Jurkat, Clone E6-1 (cell line): ENCODE measurements around the gene AGBL4.
"Not testable (repeated sequence)": the region's sequence is repeated elsewhere in the genome, so short reads cannot be mapped to it uniquely, and the experiment has no call there.

Experiments
- DNase-seq: peaks from one replicate; pipeline ENCODE4 v3.0.0-alpha.2; 2011; ENCODE audit warnings: low read depth, low spot score
- H3K4me3 ChIP-seq: 2 replicates; pipeline ENCODE4 v1.5.1; 2011; ENCODE audit warnings: mild to moderate bottlenecking, low read length, control low read depth, moderate library complexity

The AGBL4 gene

DNA sequence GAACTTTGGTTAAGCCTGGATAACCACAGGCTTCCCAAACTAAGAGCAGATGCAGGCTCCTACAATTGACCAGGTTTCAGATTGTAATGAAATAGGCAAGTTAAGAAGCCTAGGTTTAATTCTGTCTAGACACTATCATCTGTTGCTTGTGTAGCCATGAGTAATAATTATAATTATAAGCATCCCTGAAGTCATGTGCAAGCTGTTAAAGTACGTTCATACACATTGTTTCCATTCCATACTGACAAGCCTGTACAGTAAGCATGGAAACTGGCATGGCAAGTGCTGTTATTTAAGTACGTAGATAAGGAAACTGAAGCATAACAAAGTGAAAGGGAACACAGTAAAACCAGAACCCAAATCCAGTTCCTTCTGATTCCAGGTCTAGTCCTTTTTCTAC, 689.8 kb downstream of the AGBL4 start:
- H3K4me3 ChIP-seq: no peak overlapping the region
- DNase-seq: no peak

DNA sequence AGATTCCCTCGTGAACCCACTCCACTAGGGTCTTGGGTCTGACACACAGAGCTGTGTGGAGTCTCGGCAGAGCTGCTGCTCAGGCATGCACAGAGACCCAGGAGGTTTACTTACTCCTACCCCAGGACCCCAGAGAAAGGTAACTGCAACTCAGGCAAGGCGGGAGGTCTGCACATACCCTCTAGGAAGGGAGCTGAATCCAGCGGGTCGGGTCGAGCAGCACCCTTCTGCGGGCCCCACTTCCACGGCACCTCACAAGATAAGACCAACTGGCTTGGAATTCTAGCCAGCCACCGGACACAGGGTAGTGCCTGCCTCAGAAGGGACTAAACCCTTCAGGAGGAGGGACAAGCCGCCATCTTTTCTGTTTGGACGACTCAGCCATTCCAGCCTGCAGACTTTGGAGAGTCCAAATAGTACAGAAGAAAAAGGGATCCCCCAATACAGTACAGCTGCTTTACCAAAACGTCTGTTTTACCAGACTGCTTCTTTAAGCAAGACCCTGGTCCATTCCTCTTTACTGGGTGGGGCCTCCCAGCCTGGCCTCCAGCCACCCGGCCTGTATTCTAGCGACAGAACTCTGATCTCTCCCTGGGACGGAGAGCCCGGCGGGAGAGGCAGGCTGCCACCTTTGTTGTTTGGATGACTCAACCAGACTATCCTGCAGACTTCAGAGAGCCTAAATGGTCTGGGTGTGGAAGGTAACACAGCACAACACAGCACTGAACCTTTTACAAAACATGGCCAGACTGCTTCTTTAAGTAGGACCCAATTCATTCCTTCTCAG, 692.5 kb downstream of the AGBL4 start:
- H3K4me3 ChIP-seq: no peak overlapping the region
- no peak for DNase-seq

DNA sequence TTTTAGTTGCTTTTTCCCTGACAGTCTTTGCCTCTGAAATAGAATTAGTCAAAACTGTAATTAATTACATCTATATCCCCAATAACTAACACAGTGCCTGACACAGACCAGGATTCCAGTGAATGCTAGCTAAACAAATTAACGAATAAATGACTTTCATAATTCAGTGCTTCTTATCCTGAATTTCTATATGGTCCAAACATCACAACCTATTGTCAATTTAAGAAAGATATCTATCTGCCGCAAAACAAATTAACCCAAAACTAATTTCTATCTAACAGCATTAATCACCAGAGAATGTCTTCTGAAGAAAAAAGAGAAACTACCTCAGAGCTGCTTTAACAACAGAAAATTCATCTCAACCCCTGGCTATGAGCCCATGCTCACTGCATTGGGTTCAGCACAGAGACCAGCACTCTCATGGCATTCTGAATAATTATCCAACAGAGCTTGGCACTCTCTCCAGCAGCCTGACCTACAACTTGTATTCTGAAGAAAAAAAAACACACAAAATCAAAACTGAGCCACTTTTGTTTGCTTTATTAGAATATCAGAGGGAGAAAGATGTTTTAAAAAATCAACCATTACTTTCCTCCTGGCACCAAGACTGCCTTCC, 699.7 kb downstream of the AGBL4 start:
- DNase-seq: no peak
- H3K4me3 ChIP-seq: no peak overlapping the region

GRCh38 chr1:49320493-49320892, 703.3 kb downstream of the AGBL4 start:
- not testable (repeated sequence) for DNase-seq, H3K4me3 ChIP-seq

GRCh38 chr1:49319426-49319963, 704.3 kb downstream of the AGBL4 start:
- no peak for DNase-seq

GRCh38 chr1:49318218-49318617, 705.5 kb downstream of the AGBL4 start:
- H3K4me3 ChIP-seq: no peak overlapping the region
- DNase-seq: no peak

More at GRCh38 chr1:49319426-49319963, 704.3 kb downstream of the AGBL4 start:
- no peak overlapping the region for H3K4me3 ChIP-seq

GRCh38 chr1:49307457-49307856, 716.3 kb downstream of the AGBL4 start:
- no peak for DNase-seq

DNA sequence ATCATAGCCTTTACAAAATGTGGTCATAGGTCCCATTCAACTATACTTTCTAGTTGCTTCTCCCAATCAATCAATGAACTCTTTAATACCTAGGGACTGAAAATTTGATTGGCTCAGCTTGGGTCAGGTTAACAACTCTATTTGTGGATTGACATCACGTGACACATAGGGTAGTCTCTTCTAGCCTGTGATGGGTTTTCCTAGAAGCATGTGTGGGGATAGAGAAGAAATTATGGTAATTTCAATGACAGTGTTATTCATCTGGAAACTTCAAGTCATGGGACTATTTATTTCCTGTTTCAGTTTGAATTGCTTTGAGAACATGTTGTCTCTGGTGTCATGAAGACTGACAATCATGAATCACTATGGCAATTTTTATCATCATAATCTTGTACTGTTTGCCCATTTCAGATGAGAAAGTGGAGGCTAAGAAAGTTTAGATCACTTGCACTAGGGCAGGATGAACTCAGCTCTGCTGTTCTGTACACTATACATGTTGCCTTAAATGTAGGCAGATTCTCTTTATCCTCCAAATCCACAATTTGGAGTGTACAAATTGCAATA, 717.2 kb downstream of the AGBL4 start:
- no peak for DNase-seq
- H3K4me3 ChIP-seq: no peak overlapping the region

More at GRCh38 chr1:49307457-49307856, 716.3 kb downstream of the AGBL4 start:
- H3K4me3 ChIP-seq: no peak overlapping the region

DNA sequence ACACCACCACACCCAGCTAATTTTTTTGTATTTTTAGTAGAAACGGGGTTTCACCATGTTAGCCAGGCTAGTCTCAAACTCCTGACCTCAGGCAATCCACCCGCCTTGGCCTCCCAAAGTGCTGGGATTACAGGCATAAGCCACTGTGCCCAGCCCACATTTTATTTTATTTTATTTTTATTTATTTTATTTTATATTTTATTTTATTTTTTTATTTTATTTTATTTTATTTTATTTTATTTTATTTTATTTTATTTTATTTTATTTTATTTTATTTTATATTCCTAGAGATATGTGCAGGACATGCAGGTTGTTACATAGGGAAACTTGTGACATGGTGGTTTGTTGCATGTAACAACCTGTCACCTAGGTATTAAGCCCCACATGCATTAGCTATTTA, 721.4 kb downstream of the AGBL4 start:
- DNase-seq, H3K4me3 ChIP-seq: not testable (repeated sequence)

- no peak overlapping the region for H3K4me3 ChIP-seq
- DNase-seq: no peak
Observed at GRCh38 chr1:49298304-49298703, 725.5 kb downstream of the AGBL4 start.

DNA sequence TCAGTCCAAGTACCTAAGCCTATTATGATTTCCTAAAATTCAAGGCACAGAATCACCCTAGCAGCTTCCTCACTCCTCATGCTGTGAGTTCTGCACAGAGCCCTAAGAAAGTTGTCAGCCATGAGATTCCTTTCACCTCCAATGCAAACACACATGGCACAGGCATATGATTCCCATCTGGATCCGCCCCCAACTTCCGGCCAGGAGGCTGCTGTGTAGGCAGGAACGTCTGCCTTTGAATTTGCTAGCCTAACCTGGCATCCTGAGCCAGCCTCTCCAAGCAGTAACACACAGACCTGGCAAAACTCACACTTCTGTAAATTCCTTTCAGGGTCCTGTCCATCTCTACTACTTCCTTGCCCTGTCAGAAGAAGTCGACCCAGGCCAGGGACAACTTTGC, 726.0 kb downstream of the AGBL4 start:
- H3K4me3 ChIP-seq: no peak overlapping the region

DNA sequence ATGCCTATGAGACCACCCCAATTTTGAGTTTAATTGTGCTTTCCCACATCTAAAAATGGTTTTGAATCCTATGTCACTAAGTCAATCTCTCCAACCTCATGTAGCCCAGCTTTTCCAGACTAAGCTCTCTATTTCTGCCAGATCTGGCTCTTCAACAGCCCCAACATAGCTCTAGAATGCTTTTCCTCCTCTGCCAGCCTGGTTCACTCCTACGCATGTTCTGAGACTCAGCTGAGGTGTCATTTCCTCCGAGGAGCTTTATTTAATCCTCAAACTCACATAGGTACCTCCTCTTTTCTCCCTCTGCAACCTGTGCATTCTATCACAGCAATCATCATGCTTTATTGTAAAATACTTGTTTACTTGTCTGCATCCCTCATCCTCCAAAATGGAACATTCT, 729.2 kb downstream of the AGBL4 start:
- no peak for DNase-seq
- H3K4me3 ChIP-seq: no peak overlapping the region

More for the DNA sequence above, 726.0 kb downstream of the AGBL4 start:
- no peak for DNase-seq

GRCh38 chr1:49293016-49293415, 730.7 kb downstream of the AGBL4 start:
- H3K4me3 ChIP-seq: no peak overlapping the region
- DNase-seq: no peak

DNA sequence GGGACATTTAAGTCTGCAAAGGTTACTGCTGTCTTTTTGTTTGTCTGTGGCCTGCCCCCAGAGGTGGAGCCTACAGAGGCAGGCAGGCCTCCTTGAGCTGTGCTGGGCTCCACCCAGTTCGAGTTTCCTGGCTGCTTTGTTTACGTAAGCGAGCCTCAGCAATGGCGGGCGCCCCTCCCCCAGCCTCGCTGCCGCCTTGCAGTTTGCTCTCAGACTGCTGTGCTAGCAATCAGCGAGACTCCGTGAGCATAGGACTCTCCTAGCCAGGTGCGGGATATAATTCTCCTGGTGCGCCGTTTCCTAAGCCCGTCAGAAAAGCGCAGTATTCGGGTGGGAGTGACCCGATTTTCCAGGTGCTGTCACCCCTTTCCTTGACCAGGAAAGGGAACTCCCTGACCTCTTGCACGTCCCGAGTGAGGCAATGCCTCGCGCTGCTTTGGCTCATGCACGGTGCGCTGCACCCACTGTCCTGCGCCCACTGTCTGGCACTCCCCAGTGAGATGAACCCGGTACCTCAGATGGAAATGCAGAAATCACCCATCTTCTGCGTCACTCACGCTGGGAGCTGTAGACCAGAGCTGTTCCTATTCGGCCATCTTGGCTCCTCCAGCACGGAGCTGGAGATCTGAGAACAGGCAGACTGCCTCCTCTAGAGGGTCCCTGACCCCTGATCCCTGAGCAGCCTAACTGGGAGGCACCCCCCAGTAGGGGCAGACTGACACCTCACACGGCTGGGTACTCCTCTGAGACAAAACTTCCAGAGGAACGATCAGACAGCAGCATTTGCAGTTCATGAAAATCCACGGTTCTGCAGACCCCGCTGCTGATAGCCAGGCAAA, 766.3 kb downstream of the AGBL4 start:
- not testable (repeated sequence) for DNase-seq

DNA sequence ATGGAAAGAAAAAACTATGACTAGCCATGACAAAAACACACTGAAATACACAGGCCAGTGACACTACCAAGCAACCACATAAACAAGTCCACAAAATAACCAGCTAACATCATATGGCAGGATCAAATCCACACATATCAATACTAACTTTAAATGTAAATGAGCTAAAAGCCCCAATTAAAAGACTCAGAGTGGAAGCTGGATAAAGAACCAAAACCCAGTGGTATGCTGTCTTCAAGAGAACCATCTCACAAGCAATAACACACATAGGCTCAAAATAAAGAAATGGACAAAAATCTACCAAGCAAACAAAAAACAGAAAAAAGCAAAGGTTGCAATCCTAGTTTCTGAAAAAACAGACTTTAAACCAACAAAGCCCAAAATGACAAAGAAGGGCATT, 770.8 kb downstream of the AGBL4 start:
- DNase-seq: no peak
- no peak overlapping the region for H3K4me3 ChIP-seq

More for the DNA sequence above, 766.3 kb downstream of the AGBL4 start:
- H3K4me3 ChIP-seq: not testable (repeated sequence)

DNA sequence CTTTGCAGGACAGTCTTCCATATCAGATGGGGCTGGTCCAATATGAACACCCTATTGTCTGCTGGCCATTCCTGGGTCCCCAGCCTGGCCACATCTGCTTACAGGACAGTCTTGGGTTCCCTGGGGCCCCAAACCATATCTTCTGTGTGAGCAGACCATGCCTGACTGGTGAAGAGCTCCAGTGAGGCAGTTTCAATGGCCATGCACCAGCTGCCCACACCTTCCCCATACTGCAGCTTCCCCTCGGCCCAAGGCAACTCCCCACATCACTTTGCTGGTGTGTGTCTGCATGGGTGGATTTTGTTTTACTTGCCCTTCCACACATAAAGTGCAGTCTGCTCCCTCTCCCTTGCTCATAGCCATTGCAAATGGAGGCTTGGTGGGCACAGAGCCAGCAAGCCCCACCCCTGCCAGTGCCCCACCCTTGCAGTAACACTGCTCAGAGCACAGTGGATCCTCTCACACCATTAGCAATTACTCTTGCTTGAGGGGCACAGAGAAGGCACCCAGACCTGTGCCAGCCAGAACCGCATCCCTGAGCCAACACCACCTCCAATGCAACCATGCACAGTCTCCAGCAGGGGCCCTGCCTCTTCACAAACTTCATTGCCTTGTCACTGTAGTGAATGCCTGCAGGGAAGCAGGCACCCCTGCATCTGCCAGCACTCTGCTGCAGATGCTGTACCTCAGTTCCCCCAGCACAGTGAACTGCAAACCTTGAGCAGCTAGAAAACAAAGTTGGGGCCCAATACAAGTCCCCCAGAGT, 772.6 kb downstream of the AGBL4 start:
- no peak for DNase-seq

GRCh38 chr1:49240709-49241221, 783.0 kb downstream of the AGBL4 start:
- H3K4me3 ChIP-seq: no peak overlapping the region

More for the DNA sequence above, 772.6 kb downstream of the AGBL4 start:
- no peak overlapping the region for H3K4me3 ChIP-seq

DNA sequence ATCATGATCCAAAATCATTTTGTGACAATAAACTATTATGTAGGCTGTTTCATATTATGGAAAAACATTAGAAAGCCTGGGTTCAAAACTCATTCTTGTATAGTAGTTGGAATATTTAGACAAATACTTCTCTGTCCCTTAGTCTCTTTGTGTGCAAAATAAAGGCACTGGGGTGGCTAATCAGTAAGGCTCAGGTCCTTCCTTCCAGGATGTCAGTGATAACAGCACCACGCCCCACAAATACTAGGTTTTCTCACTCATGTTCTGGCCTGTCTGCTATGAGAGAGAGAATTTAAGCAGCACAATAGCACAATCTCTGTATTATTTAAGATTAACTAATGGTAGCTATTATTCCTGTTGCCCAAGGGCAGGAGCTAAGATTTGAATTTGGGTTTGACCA, 788.8 kb downstream of the AGBL4 start:
- H3K4me3 ChIP-seq: no peak overlapping the region
- no peak for DNase-seq

More at GRCh38 chr1:49240709-49241221, 783.0 kb downstream of the AGBL4 start:
- no peak for DNase-seq
